Epithelial cell of alveolus of lung (primary cell): ENCODE data around the gene RPS6KB1. TPM values are rescaled to one million over a fixed set of nuclear protein-coding genes. Genes with fewer than 3 reads are reported as not detected.

ENCODE experiments used
- total RNA-seq: library from RNA; depleted of rRNA; stranded (reverse); fragments of >200 nt; gene quantifications from 2 replicates; pipeline ENCODE4 v1.2.1, GENCODE V29; 2015

RPS6KB1 gene
- 12.3 and 15.0 TPM in 2 replicates for total RNA-seq

DNA sequence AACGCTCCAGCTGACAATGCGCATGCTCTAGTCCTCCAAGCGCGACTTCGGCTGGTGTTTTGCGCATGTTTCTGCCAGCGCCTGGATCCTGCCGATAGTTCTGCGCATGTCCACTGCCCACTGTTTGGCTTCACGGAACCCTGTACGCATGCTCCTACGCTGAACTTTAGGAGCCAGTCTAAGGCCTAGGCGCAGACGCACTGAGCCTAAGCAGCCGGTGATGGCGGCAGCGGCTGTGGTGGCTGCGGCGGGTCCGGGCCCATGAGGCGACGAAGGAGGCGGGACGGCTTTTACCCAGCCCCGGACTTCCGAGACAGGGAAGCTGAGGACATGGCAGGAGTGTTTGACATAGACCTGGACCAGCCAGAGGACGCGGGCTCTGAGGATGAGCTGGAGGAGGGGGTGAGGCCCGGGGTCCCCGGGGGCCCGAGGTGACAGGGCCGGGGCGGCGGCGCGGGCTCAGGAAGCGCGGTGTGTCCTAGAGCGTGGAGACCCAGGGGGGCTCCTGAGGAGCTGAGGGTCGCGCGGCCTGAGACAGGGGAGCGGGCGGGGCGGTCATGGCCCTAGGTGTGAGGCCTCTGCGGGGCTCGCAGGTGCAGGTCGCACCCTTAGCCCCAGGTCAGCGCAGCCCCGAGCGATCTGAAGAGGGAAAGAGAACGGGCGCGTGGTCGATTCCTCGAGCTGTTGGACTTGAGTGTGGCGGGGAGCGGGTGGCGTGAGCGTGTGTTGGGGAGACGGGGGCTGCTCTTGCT, at the start of gene RPS6KB1, which contains the start of gene TUBD1:
Gene RPS6KB1, plus strand, starts transcription at position 198 of the 752 bp plus-strand sequence. Its CDS starts 64 bp downstream, at position 262.
Gene TUBD1, minus strand, starts transcription at position 20 of the 752 bp plus-strand sequence. CDS start 1,941 bp downstream, outside the sequence.

DNA sequence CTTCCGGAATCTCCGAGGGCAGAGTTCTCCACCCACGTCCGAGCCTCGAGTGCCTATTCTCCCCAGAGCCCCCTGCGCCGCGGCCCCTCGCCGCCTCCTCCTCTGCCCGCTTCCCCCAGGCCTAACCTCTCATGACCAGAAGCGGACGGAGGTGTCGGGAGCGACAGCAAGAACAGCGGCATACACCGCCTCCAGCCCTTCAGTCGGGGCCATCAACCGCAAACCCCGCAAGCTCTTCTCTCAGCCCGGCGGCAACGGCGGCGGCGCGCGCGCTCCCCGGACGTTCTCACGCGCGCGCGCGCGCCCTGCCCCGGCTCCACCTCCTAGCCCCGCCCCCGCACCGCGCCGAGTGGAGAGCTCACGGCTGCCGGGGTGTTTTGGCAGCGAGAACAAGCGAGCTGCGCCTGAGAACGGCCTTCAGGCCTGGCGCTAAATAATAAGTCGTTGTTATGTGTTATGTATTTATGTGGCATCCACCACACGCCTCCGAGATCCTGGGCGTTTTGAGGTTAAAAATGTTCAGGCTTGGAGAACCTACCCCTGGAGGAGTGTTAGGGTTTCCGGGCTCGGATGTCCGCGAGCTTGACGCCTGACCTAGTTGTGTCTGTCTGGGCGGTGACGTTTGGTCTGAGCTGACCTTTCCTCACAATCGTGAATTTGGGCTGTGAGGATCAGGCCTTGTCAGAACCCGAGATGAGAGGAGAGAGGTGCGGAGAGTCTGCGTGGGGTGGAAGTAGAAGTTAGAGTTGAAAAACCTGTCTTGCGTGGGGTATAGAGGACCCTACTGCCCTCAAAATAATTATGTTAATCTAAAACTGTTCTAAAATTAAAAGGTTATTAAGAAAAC, 71.8 kb downstream of the RPS6KB1 start, which contains the start of gene RNFT1:
Gene RNFT1, minus strand, starts transcription at position 259 of the 847 bp plus-strand sequence. Its CDS starts 77 bp downstream, at position 182.

Other genes starting within 250 kb of the RPS6KB1 start
- 16.8 and 39.6 TPM in 2 replicates for gene PTRH2, start 185.7 kb upstream of the RPS6KB1 start, total RNA-seq
- gene VMP1, start 185.5 kb upstream of the RPS6KB1 start, total RNA-seq: 127 and 141 TPM in 2 replicates
- 4.3 and 10.4 TPM in 2 replicates for gene TUBD1, start 178 bp upstream of the RPS6KB1 start, total RNA-seq
- gene RNFT1, start 71.6 kb downstream of the RPS6KB1 start, total RNA-seq: 8.3 and 9.1 TPM in 2 replicates
- gene HEATR6, start 185.8 kb downstream of the RPS6KB1 start, total RNA-seq: 28.7 and 54.9 TPM in 2 replicates